ENCODE results near the gene SSTR1. TPM values are rescaled to one million over a fixed set of nuclear protein-coding genes. Genes with fewer than 3 reads are reported as not detected.

SSTR1 gene
- total and polyA plus RNA-seq, 11 donors = 0.12 to 2.6 (median 0.53) TPM

DNA sequence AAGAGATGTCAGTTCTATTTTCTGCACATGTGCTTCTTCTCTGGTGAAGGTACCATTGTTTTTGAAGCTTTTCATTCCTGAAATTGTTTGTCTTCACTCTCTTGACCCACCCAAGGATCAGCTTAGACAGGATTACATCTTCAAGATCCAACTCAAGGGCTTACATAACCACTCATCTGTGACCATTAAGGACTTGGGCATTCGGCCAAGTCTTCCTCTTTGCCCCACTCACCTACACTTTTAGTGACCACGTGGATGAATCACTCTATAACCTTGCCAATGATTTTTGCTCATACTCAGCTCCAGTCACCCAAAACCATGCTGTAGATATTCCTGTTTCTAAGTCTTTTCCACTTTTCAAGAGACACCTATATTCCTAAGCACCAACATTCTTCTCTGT, 36.5 kb upstream of the SSTR1 start:
- no peak for TF ChIP-seq POLR2A (IDR thresholded peaks at IDR 0.05)
- TF ChIP-seq, protein P1, sequence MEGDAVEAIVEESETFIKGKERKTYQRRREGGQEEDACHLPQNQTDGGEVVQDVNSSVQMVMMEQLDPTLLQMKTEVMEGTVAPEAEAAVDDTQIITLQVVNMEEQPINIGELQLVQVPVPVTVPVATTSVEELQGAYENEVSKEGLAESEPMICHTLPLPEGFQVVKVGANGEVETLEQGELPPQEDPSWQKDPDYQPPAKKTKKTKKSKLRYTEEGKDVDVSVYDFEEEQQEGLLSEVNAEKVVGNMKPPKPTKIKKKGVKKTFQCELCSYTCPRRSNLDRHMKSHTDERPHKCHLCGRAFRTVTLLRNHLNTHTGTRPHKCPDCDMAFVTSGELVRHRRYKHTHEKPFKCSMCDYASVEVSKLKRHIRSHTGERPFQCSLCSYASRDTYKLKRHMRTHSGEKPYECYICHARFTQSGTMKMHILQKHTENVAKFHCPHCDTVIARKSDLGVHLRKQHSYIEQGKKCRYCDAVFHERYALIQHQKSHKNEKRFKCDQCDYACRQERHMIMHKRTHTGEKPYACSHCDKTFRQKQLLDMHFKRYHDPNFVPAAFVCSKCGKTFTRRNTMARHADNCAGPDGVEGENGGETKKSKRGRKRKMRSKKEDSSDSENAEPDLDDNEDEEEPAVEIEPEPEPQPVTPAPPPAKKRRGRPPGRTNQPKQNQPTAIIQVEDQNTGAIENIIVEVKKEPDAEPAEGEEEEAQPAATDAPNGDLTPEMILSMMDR (IDR thresholded peaks at IDR 0.05) = no peak
- no peak overlapping the region for H3K27ac ChIP-seq
- 51 to 63% (median 56%) methylated on average over 2 of the region's 2 CpGs for whole genome bisulfite sequencing, 4 donors
- DNase-seq (no peak), ATAC-seq (no peak)
- intact Hi-C loops (cut with DNase I) = no loop called here
- no peaks in the 10 kb centered on the region for H3K4me1 ChIP-seq
- no peaks in the 10 kb centered on the region for H3K9me3 ChIP-seq
- H3K27me3 ChIP-seq = no peaks in the 10 kb centered on the region
- no peaks in the 10 kb centered on the region for H3K36me3 ChIP-seq
- no peak overlapping the region for H3K4me3 ChIP-seq

- Histone ChIP-seq H3K4me1 (no peaks in the 10 kb centered on the region), H3K9me3 (peaks cover 0 to 1% (median 0%) of the 10 kb centered on the region in 12 donors), H3K27ac (no peak overlapping the region), H3K27me3 (no peaks in the 10 kb centered on the region), H3K36me3 (no peaks in the 10 kb centered on the region), H3K4me3 (no peak overlapping the region)
- no peak for DNase-seq
- ATAC-seq = no peak
- intact Hi-C loops (cut with DNase I) = no loop called here
- TF ChIP-seq, protein P1 (IDR thresholded peaks at IDR 0.05) = no peak
- TF ChIP-seq POLR2A (IDR thresholded peaks at IDR 0.05) = no peak
- 91 to 98% (median 96%) methylated on average over 2 of the region's 2 CpGs for WGBS, 4 donors
Measured at GRCh38 chr14:38174711-38175110, 33.0 kb upstream of the SSTR1 start.

- Histone ChIP-seq H3K27ac (no peak overlapping the region), H3K4me3 (no peak overlapping the region), H3K9me3 (peaks cover 0 to 4% (median 0%) of the 10 kb centered on the region in 12 donors), H3K27me3 (no peaks in the 10 kb centered on the region), H3K36me3 (no peaks in the 10 kb centered on the region), H3K4me1 (no peaks in the 10 kb centered on the region)
- 85 to 89% (median 86%) methylated on average over 2 of the region's 2 CpGs for WGBS, 4 donors
- intact Hi-C loops (cut with DNase I) = no loop called here
- TF ChIP-seq POLR2A (IDR thresholded peaks at IDR 0.05) = no peak
- TF ChIP-seq, protein P1 (IDR thresholded peaks at IDR 0.05) = no peak
- ATAC-seq (no peak), DNase-seq (no peak)
Measured at GRCh38 chr14:38175658-38176057, 32.0 kb upstream of the SSTR1 start.

DNA sequence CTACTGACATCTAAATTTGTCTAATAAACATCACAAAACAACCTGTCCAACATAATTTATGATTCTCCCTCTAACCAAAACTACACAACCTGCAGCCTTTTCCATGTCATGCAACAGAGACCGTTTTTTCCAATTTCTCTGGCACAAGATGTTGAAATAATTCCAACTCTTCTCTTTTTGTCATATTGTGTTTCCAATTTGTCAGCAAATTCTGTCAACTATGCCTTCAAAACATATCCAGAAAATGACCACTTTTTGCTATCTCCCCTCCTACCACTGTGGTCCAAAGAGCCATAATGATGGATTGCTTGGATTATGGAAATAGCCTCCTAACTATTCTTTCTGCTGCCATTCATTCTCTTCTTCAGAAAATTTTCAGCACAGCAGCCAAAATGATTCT, 31.3 kb upstream of the SSTR1 start:
- DNase-seq = no peak
- Histone ChIP-seq H3K27ac (no peak overlapping the region), H3K4me1 (no peaks in the 10 kb centered on the region), H3K9me3 (peaks cover 0 to 4% (median 0%) of the 10 kb centered on the region in 12 donors), H3K4me3 (no peak overlapping the region), H3K36me3 (no peaks in the 10 kb centered on the region), H3K27me3 (no peaks in the 10 kb centered on the region)
- 73 to 87% (median 79%) methylated on average over 1 of the region's 1 CpG for WGBS, 4 donors
- no peak for TF ChIP-seq POLR2A (IDR thresholded peaks at IDR 0.05)
- TF ChIP-seq, protein P1 (IDR thresholded peaks at IDR 0.05) = no peak
- intact Hi-C loops (cut with DNase I) = no loop called here
- ATAC-seq = no peak
